ENCODE results near the gene PKM.
"Not testable (repeated sequence)": the region's sequence is repeated elsewhere in the genome, so short reads cannot be mapped to it uniquely, and the experiment has no call there.

Gene PKM

GRCh38 chr15:72175186-72176044 is 55.6 kb downstream of the PKM start:
- TF ChIP-seq CTCF (IDR thresholded peaks at IDR 0.05; ENCODE audit: low read depth, low read length) = no peak
- no peak overlapping the region for H3K4me3 ChIP-seq (ENCODE audit: low read depth, low read length)

- no peak for TF ChIP-seq CTCF (IDR thresholded peaks at IDR 0.05; ENCODE audit: low read depth, low read length)
- no peak overlapping the region for H3K4me3 ChIP-seq (ENCODE audit: low read depth, low read length)
Observed at GRCh38 chr15:72174551-72175165, 56.3 kb downstream of the PKM start.

- TF ChIP-seq CTCF (IDR thresholded peaks at IDR 0.05; ENCODE audit: low read depth, low read length) = no peak
- H3K4me3 ChIP-seq (ENCODE audit: low read depth, low read length) = no peak overlapping the region
Observed at GRCh38 chr15:72173864-72174550, 57.0 kb downstream of the PKM start.

GRCh38 chr15:72173401-72173800 is 57.6 kb downstream of the PKM start:
- TF ChIP-seq CTCF (IDR thresholded peaks at IDR 0.05; ENCODE audit: low read depth, low read length) = no peak
- H3K4me3 ChIP-seq (ENCODE audit: low read depth, low read length) = no peak overlapping the region

- TF ChIP-seq CTCF (IDR thresholded peaks at IDR 0.05; ENCODE audit: low read depth, low read length) = no peak
- no peak overlapping the region for H3K4me3 ChIP-seq (ENCODE audit: low read depth, low read length)
Observed at GRCh38 chr15:72172796-72173195, 58.2 kb downstream of the PKM start.

- not testable (repeated sequence) for H3K4me3 ChIP-seq (ENCODE audit: low read depth, low read length)
Observed at GRCh38 chr15:72171978-72172377, 59.0 kb downstream of the PKM start.

GRCh38 chr15:72170691-72171090 is 60.3 kb downstream of the PKM start:
- no peak overlapping the region for H3K4me3 ChIP-seq (ENCODE audit: low read depth, low read length)
- TF ChIP-seq CTCF (IDR thresholded peaks at IDR 0.05; ENCODE audit: low read depth, low read length) = no peak
